Islet precursor cell (in vitro differentiated cells): ENCODE measurements around the gene NPAS3.

Experiments
- DNase-seq: peaks from one replicate; pipeline ENCODE4 v3.0.0-alpha.2; 2018

The NPAS3 gene

GRCh38 chr14:33655421-33655820 lies 716.7 kb downstream of the NPAS3 start:
- DNase-seq = no peak

GRCh38 chr14:33657476-33657875 lies 718.8 kb downstream of the NPAS3 start:
- DNase-seq = no peak

- no peak for DNase-seq
Measured at GRCh38 chr14:33660248-33660647, 721.6 kb downstream of the NPAS3 start.

GRCh38 chr14:33661101-33661500 lies 722.4 kb downstream of the NPAS3 start:
- no peak for DNase-seq

GRCh38 chr14:33668066-33668465 lies 729.4 kb downstream of the NPAS3 start:
- no peak for DNase-seq

GRCh38 chr14:33669111-33669510 lies 730.4 kb downstream of the NPAS3 start:
- DNase-seq = no peak

GRCh38 chr14:33670235-33670634 lies 731.6 kb downstream of the NPAS3 start:
- DNase-seq = no peak

- no peak for DNase-seq
Measured at GRCh38 chr14:33671556-33671955, 732.9 kb downstream of the NPAS3 start.

- DNase-seq = no peak
Measured at GRCh38 chr14:33674927-33675326, 736.2 kb downstream of the NPAS3 start.

- no peak for DNase-seq
Measured at GRCh38 chr14:33675415-33676130, 736.9 kb downstream of the NPAS3 start.

- peak; percentile 84 for DNase-seq
Measured at GRCh38 chr14:33676135-33676566, 737.5 kb downstream of the NPAS3 start.

GRCh38 chr14:33676891-33677290 lies 738.2 kb downstream of the NPAS3 start:
- no peak for DNase-seq

GRCh38 chr14:33678005-33678404 lies 739.3 kb downstream of the NPAS3 start:
- peak; percentile 57 for DNase-seq

GRCh38 chr14:33679025-33679424 lies 740.3 kb downstream of the NPAS3 start:
- DNase-seq = no peak

- DNase-seq = no peak
Measured at GRCh38 chr14:33679461-33680225, 741.0 kb downstream of the NPAS3 start.

- DNase-seq = no peak
Measured at GRCh38 chr14:33680873-33681272, 742.2 kb downstream of the NPAS3 start.

- DNase-seq = no peak
Measured at GRCh38 chr14:33682760-33683159, 744.1 kb downstream of the NPAS3 start.

- DNase-seq = no peak
Measured at GRCh38 chr14:33685026-33685425, 746.3 kb downstream of the NPAS3 start.

- no peak for DNase-seq
Measured at GRCh38 chr14:33685698-33686097, 747.0 kb downstream of the NPAS3 start.

- DNase-seq = no peak
Measured at GRCh38 chr14:33686218-33686617, 747.5 kb downstream of the NPAS3 start.

- no peak for DNase-seq
Measured at GRCh38 chr14:33686856-33687255, 748.2 kb downstream of the NPAS3 start.

GRCh38 chr14:33689680-33690079 lies 751.0 kb downstream of the NPAS3 start:
- no peak for DNase-seq

GRCh38 chr14:33691907-33692306 lies 753.2 kb downstream of the NPAS3 start:
- no peak for DNase-seq

GRCh38 chr14:33692762-33693161 lies 754.1 kb downstream of the NPAS3 start:
- DNase-seq = no peak
